Activated CD4-positive, CD25-positive, alpha-beta regulatory T cell (primary cell): Measurements from ENCODE around the gene C1orf210.

Experiments
- DNase-seq, 4 experiments: peaks; one replicate each; lab custom pipeline; 2025; lab: John Stamatoyannopoulos, UW

Gene C1orf210

GRCh38 chr1:43247256-43247921 lies 38.0 kb downstream of the C1orf210 start:
- DNase-seq, result no peak

DNA sequence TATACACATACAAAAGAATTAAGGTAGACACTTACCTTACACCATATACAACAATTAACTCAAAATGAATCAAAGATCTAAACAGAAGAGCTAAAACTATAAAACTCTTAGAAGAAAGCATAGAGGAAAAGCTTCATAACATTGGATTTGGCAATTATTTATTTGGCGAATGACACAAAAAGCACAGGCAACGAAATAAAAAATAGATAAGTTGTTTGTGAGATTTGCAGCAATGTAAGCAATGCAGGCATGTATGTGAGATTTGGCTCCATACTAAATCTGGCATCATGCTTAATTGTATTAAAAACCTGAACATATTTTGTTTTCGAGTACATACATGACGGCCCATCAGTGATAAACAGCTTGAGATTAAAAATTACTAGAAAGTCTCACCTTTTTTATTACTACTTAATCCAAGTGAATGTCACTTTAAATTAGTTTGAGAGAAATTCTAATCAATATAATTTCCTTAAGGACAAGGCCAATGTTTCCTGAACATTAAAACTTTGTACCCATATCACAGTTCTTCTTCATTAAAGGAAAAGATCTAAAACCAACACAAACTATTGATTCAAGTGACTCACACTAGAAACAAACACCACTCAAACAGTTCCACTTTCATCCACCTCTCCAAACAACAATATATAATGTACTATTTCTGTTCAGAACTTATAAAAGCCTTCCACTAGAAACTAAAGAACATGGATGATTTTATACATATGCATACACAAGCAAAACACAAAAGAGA lies 38.7 kb downstream of the C1orf210 start:
- DNase-seq, result no peak

DNA sequence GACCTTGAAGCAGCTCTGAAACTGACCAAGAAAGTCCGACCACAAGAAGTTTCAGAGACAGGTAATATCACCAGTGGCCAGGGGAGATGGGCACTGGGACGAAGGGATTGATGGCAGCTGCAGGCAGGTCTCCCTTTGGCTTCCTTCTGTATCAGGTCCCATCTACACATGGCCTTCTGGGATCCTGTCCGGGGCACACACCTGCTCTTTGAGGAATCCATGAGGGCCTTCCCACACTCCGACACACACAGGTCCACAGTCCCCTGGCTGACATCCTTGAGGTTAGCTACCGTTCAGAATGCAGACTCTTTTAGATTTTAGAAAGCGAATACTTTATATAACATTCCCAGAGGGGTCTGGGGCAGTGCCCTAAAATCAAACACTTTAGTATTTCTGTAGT lies 42.1 kb downstream of the C1orf210 start:
- DNase-seq, result no peak

DNA sequence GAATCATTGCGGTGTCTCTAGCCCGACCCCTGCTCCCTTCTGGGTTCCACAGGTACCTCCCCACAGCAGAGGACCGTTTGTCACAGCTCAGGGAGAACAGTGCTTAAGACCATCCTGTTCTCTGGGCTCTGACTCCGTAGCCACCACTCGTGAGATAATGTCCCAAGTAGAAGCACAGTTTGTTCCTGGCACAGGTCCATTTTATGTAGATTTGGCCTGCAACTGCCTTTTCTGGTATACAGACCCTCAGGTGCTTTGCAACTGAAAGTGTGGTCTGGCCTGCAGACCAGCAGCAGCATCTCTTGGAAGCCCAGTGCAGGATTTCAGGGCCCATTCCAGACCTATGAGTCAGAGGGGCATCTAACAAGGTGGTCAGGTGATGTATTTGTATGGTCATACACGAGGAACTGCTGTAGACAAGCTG lies 44.0 kb downstream of the C1orf210 start:
- no peak for DNase-seq

GRCh38 chr1:43239484-43239883 lies 45.9 kb downstream of the C1orf210 start:
- no peak for DNase-seq

GRCh38 chr1:43238991-43239469 lies 46.4 kb downstream of the C1orf210 start:
- no peak for DNase-seq

- DNase-seq, result no peak
Measured at GRCh38 chr1:43238085-43238484, 47.3 kb downstream of the C1orf210 start.

DNA sequence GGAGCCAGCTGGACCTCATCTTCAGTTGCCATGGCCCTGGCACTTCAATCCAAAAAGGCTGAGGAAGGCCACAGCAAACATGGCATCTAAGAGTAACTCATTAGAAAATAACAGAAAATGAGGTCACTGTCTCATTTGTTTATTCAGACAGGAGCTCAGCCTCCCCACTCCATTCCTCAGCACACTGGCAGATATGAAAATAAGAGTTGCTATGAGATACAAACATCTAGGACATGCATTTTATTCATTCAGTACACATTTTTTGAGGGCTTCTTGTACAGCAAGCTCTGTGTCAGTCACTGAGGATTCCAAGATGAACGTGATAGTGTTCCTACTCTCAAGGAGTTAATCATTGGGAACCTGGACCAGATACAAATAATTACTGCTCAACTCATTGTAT lies 48.3 kb downstream of the C1orf210 start:
- no peak for DNase-seq

GRCh38 chr1:43235451-43236121 lies 49.8 kb downstream of the C1orf210 start:
- DNase-seq, result no peak

DNA sequence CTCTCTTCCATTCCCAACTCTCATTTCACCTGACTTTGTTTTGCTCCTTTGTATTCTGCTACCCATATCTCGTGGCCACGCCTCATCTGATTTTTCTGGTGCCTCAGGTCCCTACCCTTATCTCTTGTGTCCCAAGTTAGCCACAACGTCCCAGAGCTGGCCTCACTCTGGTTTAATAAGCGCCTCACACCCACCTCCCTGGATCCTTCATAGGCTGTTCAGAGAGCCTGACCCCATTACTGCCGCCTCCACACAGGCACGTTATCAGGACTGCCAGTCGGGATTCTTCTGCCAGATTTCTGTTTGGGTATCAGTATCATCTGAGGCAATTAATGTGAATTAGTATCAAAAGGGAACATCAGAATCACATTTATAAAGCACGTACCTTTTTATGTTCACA lies 50.3 kb downstream of the C1orf210 start:
- DNase-seq, result no peak

GRCh38 chr1:43234267-43234666 lies 51.1 kb downstream of the C1orf210 start:
- DNase-seq, result no peak

- no peak for DNase-seq
Measured at GRCh38 chr1:43233631-43234030, 51.8 kb downstream of the C1orf210 start.

DNA sequence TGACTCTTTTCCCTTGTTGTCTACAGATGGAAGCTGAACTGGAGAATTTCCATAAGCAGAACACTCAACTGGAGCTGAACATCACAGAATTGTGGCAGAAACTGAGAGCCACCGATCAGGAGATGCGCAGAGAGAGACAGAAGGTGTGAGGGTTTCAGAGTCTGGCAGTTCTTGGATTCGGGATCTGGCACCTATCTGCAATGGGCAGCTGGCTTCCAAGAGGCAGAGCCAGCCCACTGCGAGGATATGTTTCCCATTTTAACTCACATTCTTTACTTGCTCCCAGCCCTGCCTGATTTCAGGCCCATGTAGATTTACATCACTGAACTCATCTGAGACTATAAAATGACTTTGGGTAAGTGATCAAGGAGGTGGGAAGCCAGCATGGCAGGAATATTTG lies 52.9 kb downstream of the C1orf210 start:
- DNase-seq, result no peak

GRCh38 chr1:43232074-43232473 lies 53.3 kb downstream of the C1orf210 start:
- DNase-seq, result no peak
